ENCODE results near the gene THSD7A.

Gene THSD7A

GRCh38 chr7:11817111-11817740, 14.8 kb downstream of the THSD7A start:
- DNase-seq (ENCODE audit: low spot score), result no peak

GRCh38 chr7:11811709-11812108, 20.3 kb downstream of the THSD7A start:
- DNase-seq (ENCODE audit: low spot score), result no peak

- DNase-seq (ENCODE audit: low spot score), result no peak
Observed at GRCh38 chr7:11810043-11810625, 21.9 kb downstream of the THSD7A start.

GRCh38 chr7:11807000-11807399, 25.0 kb downstream of the THSD7A start:
- DNase-seq (ENCODE audit: low spot score), result no peak

- DNase-seq (ENCODE audit: low spot score), result no peak
Observed at GRCh38 chr7:11804621-11805020, 27.4 kb downstream of the THSD7A start.

- no peak for DNase-seq (ENCODE audit: low spot score)
Observed at GRCh38 chr7:11795231-11795630, 36.8 kb downstream of the THSD7A start.

- no peak for DNase-seq (ENCODE audit: low spot score)
Observed at GRCh38 chr7:11792166-11792565, 39.8 kb downstream of the THSD7A start.

- no peak for DNase-seq (ENCODE audit: low spot score)
Observed at GRCh38 chr7:11788568-11788967, 43.4 kb downstream of the THSD7A start.

- no peak for DNase-seq (ENCODE audit: low spot score)
Observed at GRCh38 chr7:11787534-11787933, 44.5 kb downstream of the THSD7A start.

GRCh38 chr7:11786186-11786585, 45.8 kb downstream of the THSD7A start:
- DNase-seq (ENCODE audit: low spot score), result peak; percentile 18

GRCh38 chr7:11784769-11785536, 47.0 kb downstream of the THSD7A start:
- no peak for DNase-seq (ENCODE audit: low spot score)

GRCh38 chr7:11779864-11780674, 51.9 kb downstream of the THSD7A start:
- no peak for DNase-seq (ENCODE audit: low spot score)

- DNase-seq (ENCODE audit: low spot score), result no peak
Observed at GRCh38 chr7:11776039-11776438, 56.0 kb downstream of the THSD7A start.

- DNase-seq (ENCODE audit: low spot score), result no peak
Observed at GRCh38 chr7:11775401-11775800, 56.6 kb downstream of the THSD7A start.

- no peak for DNase-seq (ENCODE audit: low spot score)
Observed at GRCh38 chr7:11768263-11768662, 63.7 kb downstream of the THSD7A start.

GRCh38 chr7:11767148-11767547, 64.8 kb downstream of the THSD7A start:
- no peak for DNase-seq (ENCODE audit: low spot score)

GRCh38 chr7:11760372-11760771, 71.6 kb downstream of the THSD7A start:
- DNase-seq (ENCODE audit: low spot score), result no peak

- no peak for DNase-seq (ENCODE audit: low spot score)
Observed at GRCh38 chr7:11758627-11759111, 73.3 kb downstream of the THSD7A start.

- DNase-seq (ENCODE audit: low spot score), result no peak
Observed at GRCh38 chr7:11757153-11757552, 74.8 kb downstream of the THSD7A start.

GRCh38 chr7:11754933-11755332, 77.1 kb downstream of the THSD7A start:
- DNase-seq (ENCODE audit: low spot score), result no peak

GRCh38 chr7:11754123-11754522, 77.9 kb downstream of the THSD7A start:
- no peak for DNase-seq (ENCODE audit: low spot score)

GRCh38 chr7:11753433-11753832, 78.6 kb downstream of the THSD7A start:
- DNase-seq (ENCODE audit: low spot score), result no peak
